Measurements from ENCODE around the gene ZMYND8.

ZMYND8 gene

DNA sequence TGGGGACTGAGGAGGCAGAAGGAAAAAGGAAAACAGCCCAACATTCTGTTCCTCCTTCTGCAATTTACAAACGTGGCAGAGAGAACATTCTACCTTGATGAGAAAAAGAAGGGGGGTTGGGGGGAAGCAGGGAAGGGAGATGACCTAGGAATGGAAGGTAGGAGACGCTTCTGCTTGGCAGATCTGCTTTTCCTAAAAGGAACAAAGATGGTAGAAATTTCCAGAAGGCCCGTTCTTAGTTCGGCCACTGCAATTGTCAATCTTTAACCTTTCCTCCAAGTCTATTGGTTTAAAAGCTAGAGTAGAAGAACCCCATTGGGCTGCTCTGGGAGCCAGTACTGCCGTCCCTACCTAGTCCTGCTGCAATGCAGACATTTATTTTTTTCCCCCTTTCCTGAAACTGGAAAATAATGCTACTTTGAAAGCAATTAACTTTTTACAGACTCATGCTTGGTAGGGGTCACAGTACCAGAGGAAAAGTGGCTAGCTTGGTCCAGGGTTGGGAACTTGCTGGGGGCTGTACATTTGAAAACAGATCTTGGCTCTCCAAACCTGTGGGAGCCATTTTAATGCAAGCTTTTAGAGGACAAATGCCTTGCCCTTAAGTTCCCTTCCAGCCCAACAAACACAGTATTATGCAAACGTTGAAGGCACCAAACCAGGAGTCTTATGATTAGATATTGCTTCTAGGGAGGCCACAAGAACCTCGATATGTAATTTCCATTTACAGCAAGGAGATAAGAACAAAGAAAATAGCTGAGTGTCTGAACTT, 2.6 kb downstream of the ZMYND8 start:
- no peak for DNase-seq
- peaks cover 87% of the 10 kb centered on the region for H3K4me1 ChIP-seq (ENCODE audit: insufficient read depth, low read length)

GRCh38 chr20:47353239-47353691, 3.2 kb downstream of the ZMYND8 start:
- Histone ChIP-seq H3K36me3 (ENCODE audit: insufficient read depth, low read length) (peaks cover 27% of the 10 kb centered on the region), H3K4me2 (ENCODE audit: insufficient read depth, low read length) (peak overlapping the region; percentile 92), H2AFZ (ENCODE audit: low read depth, low read length) (no peak overlapping the region), H3K79me2 (ENCODE audit: insufficient read depth, low read length) (peaks cover 90% of the 10 kb centered on the region), H3K27ac (ENCODE audit: low read length) (0 out of 2 replicates have a peak overlapping the region, but pooled peaks have one; percentile 19), H3K27me3 (ENCODE audit: insufficient read depth, low read length, poor library complexity) (no peaks in the 10 kb centered on the region), H4K20me1 (ENCODE audit: insufficient read depth, low read length) (peaks cover 34% of the 10 kb centered on the region; the same call in 1 of the 2 replicates), H3K9me3 (ENCODE audit: insufficient read depth, low read length, severe bottlenecking) (no peaks in the 10 kb centered on the region), H3K4me3 (ENCODE audit: low read depth in 1 of 2, low read length in 2 of 2) (peak overlapping the region in 1 of 2 experiments; percentile 76; a peak in 1 of 4 replicates), H3K9ac (ENCODE audit: low read depth, low read length) (0 out of 2 replicates have a peak overlapping the region, but pooled peaks have one; percentile 14), H3K4me1 (ENCODE audit: insufficient read depth, low read length) (peaks cover 88% of the 10 kb centered on the region)
- TF ChIP-seq, protein P1, sequence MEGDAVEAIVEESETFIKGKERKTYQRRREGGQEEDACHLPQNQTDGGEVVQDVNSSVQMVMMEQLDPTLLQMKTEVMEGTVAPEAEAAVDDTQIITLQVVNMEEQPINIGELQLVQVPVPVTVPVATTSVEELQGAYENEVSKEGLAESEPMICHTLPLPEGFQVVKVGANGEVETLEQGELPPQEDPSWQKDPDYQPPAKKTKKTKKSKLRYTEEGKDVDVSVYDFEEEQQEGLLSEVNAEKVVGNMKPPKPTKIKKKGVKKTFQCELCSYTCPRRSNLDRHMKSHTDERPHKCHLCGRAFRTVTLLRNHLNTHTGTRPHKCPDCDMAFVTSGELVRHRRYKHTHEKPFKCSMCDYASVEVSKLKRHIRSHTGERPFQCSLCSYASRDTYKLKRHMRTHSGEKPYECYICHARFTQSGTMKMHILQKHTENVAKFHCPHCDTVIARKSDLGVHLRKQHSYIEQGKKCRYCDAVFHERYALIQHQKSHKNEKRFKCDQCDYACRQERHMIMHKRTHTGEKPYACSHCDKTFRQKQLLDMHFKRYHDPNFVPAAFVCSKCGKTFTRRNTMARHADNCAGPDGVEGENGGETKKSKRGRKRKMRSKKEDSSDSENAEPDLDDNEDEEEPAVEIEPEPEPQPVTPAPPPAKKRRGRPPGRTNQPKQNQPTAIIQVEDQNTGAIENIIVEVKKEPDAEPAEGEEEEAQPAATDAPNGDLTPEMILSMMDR (IDR thresholded peaks at IDR 0.05; ENCODE audit: borderline replicate concordance, extremely low read depth, low read length, poor library complexity, severe bottlenecking): no peak
- TF ChIP-seq EZH2 (IDR thresholded peaks at IDR 0.05; ENCODE audit: borderline replicate concordance, low read depth, low read length, severe bottlenecking): no peak
- DNase-seq (no peak), ATAC-seq (ENCODE audit: insufficient read depth, low read depth) (no peak)

More for the DNA sequence above, 2.6 kb downstream of the ZMYND8 start:
- Histone ChIP-seq H3K36me3 (ENCODE audit: insufficient read depth, low read length) (peaks cover 21% of the 10 kb centered on the region), H3K4me2 (ENCODE audit: insufficient read depth, low read length) (peak overlapping the region; percentile 92), H2AFZ (ENCODE audit: low read depth, low read length) (no peak overlapping the region), H3K9ac (ENCODE audit: low read depth, low read length) (peak overlapping the region; percentile 88), H3K27me3 (ENCODE audit: insufficient read depth, low read length, poor library complexity) (no peaks in the 10 kb centered on the region), H3K4me3 (ENCODE audit: low read depth in 1 of 2, low read length in 2 of 2) (peak overlapping the region in 1 of 2 experiments; percentile 76; a peak in 3 of 4 replicates), H3K9me3 (ENCODE audit: insufficient read depth, low read length, severe bottlenecking) (no peaks in the 10 kb centered on the region), H4K20me1 (ENCODE audit: insufficient read depth, low read length) (peaks cover 28% of the 10 kb centered on the region; the same call in 1 of the 2 replicates), H3K27ac (ENCODE audit: low read length) (peak overlapping the region; percentile 98), H3K79me2 (ENCODE audit: insufficient read depth, low read length) (peaks cover 84% of the 10 kb centered on the region)
- TF ChIP-seq EZH2 (IDR thresholded peaks at IDR 0.05; ENCODE audit: borderline replicate concordance, low read depth, low read length, severe bottlenecking): no peak
- TF ChIP-seq, protein P1 (IDR thresholded peaks at IDR 0.05; ENCODE audit: borderline replicate concordance, extremely low read depth, low read length, poor library complexity, severe bottlenecking): no peak
- ATAC-seq (ENCODE audit: insufficient read depth, low read depth): no peak

GRCh38 chr20:47352332-47353238, 3.9 kb downstream of the ZMYND8 start:
- peaks cover 97% of the 10 kb centered on the region for H3K79me2 ChIP-seq (ENCODE audit: insufficient read depth, low read length)
- peaks cover 40% of the 10 kb centered on the region; the same call in 1 of the 2 replicates for H4K20me1 ChIP-seq (ENCODE audit: insufficient read depth, low read length)
- H3K4me1 ChIP-seq (ENCODE audit: insufficient read depth, low read length): peaks cover 85% of the 10 kb centered on the region
- peaks cover 32% of the 10 kb centered on the region for H3K36me3 ChIP-seq (ENCODE audit: insufficient read depth, low read length)
- H3K9me3 ChIP-seq (ENCODE audit: insufficient read depth, low read length, severe bottlenecking): no peaks in the 10 kb centered on the region
- H3K9ac ChIP-seq (ENCODE audit: low read depth, low read length): peak overlapping the region; percentile 14; the same call in 1 of the 2 replicates
- peak overlapping the region; percentile 10; the same call in 1 of the 2 replicates for H3K27ac ChIP-seq (ENCODE audit: low read length)
- no peak for TF ChIP-seq EZH2 (IDR thresholded peaks at IDR 0.05; ENCODE audit: borderline replicate concordance, low read depth, low read length, severe bottlenecking)
- TF ChIP-seq, protein P1 (IDR thresholded peaks at IDR 0.05; ENCODE audit: borderline replicate concordance, extremely low read depth, low read length, poor library complexity, severe bottlenecking): no peak
- ATAC-seq (ENCODE audit: insufficient read depth, low read depth): no peak
- H3K4me3 ChIP-seq (ENCODE audit: low read depth in 1 of 2, low read length in 2 of 2): peak overlapping the region in 1 of 2 experiments; percentile 26; a peak in 2 of 4 replicates
- no peak for DNase-seq
- no peaks in the 10 kb centered on the region for H3K27me3 ChIP-seq (ENCODE audit: insufficient read depth, low read length, poor library complexity)
- H3K4me2 ChIP-seq (ENCODE audit: insufficient read depth, low read length): peak overlapping the region; percentile 92
- H2AFZ ChIP-seq (ENCODE audit: low read depth, low read length): no peak overlapping the region

Data from DND-41 (cell line).